A673 (cell line): ENCODE data around the gene SLC26A11. TPM values are rescaled to one million over a fixed set of nuclear protein-coding genes. Genes with fewer than 3 reads are reported as not detected.

Source experiments
- BruUV-seq: library from RNA; stranded (reverse); fragments of 400-500 nt; replicated peaks from 2 replicates; lab custom pipeline; 2021; lab: Mats Ljungman, UMichigan
- CTCF ChIA-PET: fragments of 300-600 bp; sonication (Branson Sonifier 250); formaldehyde crosslinking; loops from one replicate; lab custom pipeline; 2022; ENCODE audit warnings: antibody characterized with exemption; lab: Charles Lee
- POLR2A ChIA-PET: fragments of 300-600 bp; sonication (Branson Sonifier 250); formaldehyde crosslinking; loops from one replicate; lab custom pipeline; 2022; ENCODE audit warnings: antibody characterized with exemption; ENCODE audit not compliant: low non-redundant PET; lab: Charles Lee
- DNase-seq: peaks from one replicate; pipeline ENCODE4 v3.0.0-alpha.2; 2015; ENCODE audit warnings: low spot score
- H3K27ac ChIP-seq: fragments of 200-600 bp; sonication (generic); 2 replicates; pipeline ENCODE4 v1.5.1; 2016; ENCODE audit warnings: mixed run types, low read depth, mild to moderate bottlenecking, mixed read lengths, antibody characterized with exemption, low read length; ENCODE audit not compliant: poor library complexity, severe bottlenecking
- H3K27me3 ChIP-seq: fragments of 200-600 bp; sonication (generic); replicated peaks from 2 replicates; pipeline ENCODE4 v1.6.1; 2017; ENCODE audit warnings: mixed run types, low read depth, mild to moderate bottlenecking, mixed read lengths, antibody characterized with exemption, low read length; ENCODE audit not compliant: insufficient read depth, poor library complexity
- H3K36me3 ChIP-seq: fragments of 200-600 bp; sonication (generic); 2 replicates; pipeline ENCODE4 v1.6.1; 2016; ENCODE audit warnings: mixed run types, mild to moderate bottlenecking, mixed read lengths, antibody characterized with exemption, low read length; ENCODE audit not compliant: insufficient read depth, poor library complexity, severe bottlenecking
- H3K4me1 ChIP-seq: fragments of 200-600 bp; sonication (generic); 2 replicates; pipeline ENCODE4 v1.6.1; 2017; ENCODE audit warnings: mixed run types, mild to moderate bottlenecking, mixed read lengths, antibody characterized with exemption, low read length; ENCODE audit not compliant: insufficient read depth, poor library complexity, severe bottlenecking
- H3K4me3 ChIP-seq: fragments of 200-600 bp; sonication (generic); 2 replicates; pipeline ENCODE4 v1.5.1; 2016; ENCODE audit warnings: low read depth, mixed run types, mild to moderate bottlenecking, mixed read lengths, low read length; ENCODE audit not compliant: poor library complexity, severe bottlenecking
- H3K9me3 ChIP-seq: fragments of 200-600 bp; sonication (generic); 2 replicates; pipeline ENCODE4 v1.6.1; 2016; ENCODE audit warnings: mixed run types, low read depth, mild to moderate bottlenecking, mixed read lengths, antibody characterized with exemption, low read length; ENCODE audit not compliant: poor library complexity, severe bottlenecking
- CTCF ChIP-seq: fragments of 300-800, 200-600 bp; sonication (generic); conservative IDR thresholded peaks from 2 replicates; pipeline ENCODE4 v1.5.1; 2017; ENCODE audit warnings: low read depth, mild to moderate bottlenecking, antibody characterized with exemption, low read length, moderate library complexity, mixed read lengths
- EZH2 ChIP-seq: fragments of 200-600 bp; sonication (generic); IDR thresholded peaks from 2 replicates; pipeline ENCODE4 v1.6.1; 2017; ENCODE audit warnings: borderline replicate concordance, low read depth, mild to moderate bottlenecking, mixed read lengths, antibody characterized with exemption, low read length; ENCODE audit not compliant: poor library complexity, severe bottlenecking
- intact Hi-C: fragments of 100-400 bp; cut with micrococcal nuclease; formaldehyde crosslinking; loops from one replicate; pipeline ENCODE4 v1.10.0; 2022; ENCODE audit not compliant: unreplicated experiment
- total RNA-seq: library from RNA; stranded (reverse); gene quantifications from 2 replicates; pipeline ENCODE4 v1.2.3, GENCODE V29; 2021

SLC26A11 gene
- total RNA-seq, 1 experiment from 2014 or later: 23.5 TPM

GRCh38 chr17:80228477-80228876 lies 8.2 kb downstream of the SLC26A11 start:
- no peak for TF ChIP-seq CTCF
- no peak for TF ChIP-seq EZH2
- no peaks in the 10 kb centered on the region for H3K4me1 ChIP-seq
- H3K9me3 ChIP-seq: peaks cover 17% of the 10 kb centered on the region
- ChIA-PET CTCF (no interaction called here), POLR2A (no interaction called here)
- H3K27ac ChIP-seq: no peak overlapping the region
- H3K36me3 ChIP-seq: no peaks in the 10 kb centered on the region
- BruUV-seq: no TSS peak
- no peak for DNase-seq
- intact Hi-C loops: no loop called here
- no peak overlapping the region for H3K4me3 ChIP-seq
- H3K27me3 ChIP-seq: no peaks in the 10 kb centered on the region

GRCh38 chr17:80229011-80229410 lies 8.8 kb downstream of the SLC26A11 start:
- POLR2A ChIA-PET: no interaction called here
- Histone ChIP-seq H3K27ac (no peak overlapping the region), H3K27me3 (no peaks in the 10 kb centered on the region), H3K4me3 (no peak overlapping the region), H3K36me3 (no peaks in the 10 kb centered on the region), H3K9me3 (peaks cover 20% of the 10 kb centered on the region), H3K4me1 (no peaks in the 10 kb centered on the region)
- DNase-seq: no peak
- TF ChIP-seq EZH2 (no peak), CTCF (no peak)
- CTCF ChIA-PET: no interaction called here
- no TSS peak for BruUV-seq
- intact Hi-C loops: no loop called here

- H3K36me3 ChIP-seq: no peaks in the 10 kb centered on the region
- peaks cover 20% of the 10 kb centered on the region for H3K9me3 ChIP-seq
- no peak for DNase-seq
- no peaks in the 10 kb centered on the region for H3K4me1 ChIP-seq
- no TSS peak for BruUV-seq
- no peak overlapping the region for H3K27ac ChIP-seq
- intact Hi-C loops: no loop called here
- TF ChIP-seq CTCF (no peak), EZH2 (no peak)
- no peaks in the 10 kb centered on the region for H3K27me3 ChIP-seq
- ChIA-PET CTCF (no interaction called here), POLR2A (no interaction called here)
- no peak overlapping the region for H3K4me3 ChIP-seq
Measured at GRCh38 chr17:80232438-80232837, 12.2 kb downstream of the SLC26A11 start.
